Activated T-helper 2 cell treated with anti-CD3 and anti-CD28 coated beads, Interferon-gamma antibody, Interleukin-2, Interleukin-4, amounts not matched to agents 10 μg/mL and 5 μg/mL and 100 μg/mL, durations not matched to agents 14 hours and 24 hours and 36 hours (primary cell): Measurements from ENCODE around the gene ZNF318. TPM values are rescaled to one million over a fixed set of nuclear protein-coding genes. Genes with fewer than 3 reads are reported as not detected.

Source experiments
- DNase-seq: peaks from one replicate; pipeline ENCODE4 v3.0.0; 2021; ENCODE audit warnings: low spot score
- H3K27ac Mint-ChIP-seq: one replicate; pipeline ENCODE4 v1.8.0; 2021; ENCODE audit warnings: mixed read lengths
- H3K27me3 Mint-ChIP-seq: one replicate; pipeline ENCODE4 v1.8.0; 2021; ENCODE audit warnings: low read depth, mixed read lengths
- H3K36me3 Mint-ChIP-seq: one replicate; pipeline ENCODE4 v1.8.0; 2021; ENCODE audit warnings: low read depth, mixed read lengths
- H3K4me1 Mint-ChIP-seq: one replicate; pipeline ENCODE4 v1.8.0; 2021; ENCODE audit warnings: low read depth, mixed read lengths
- H3K4me3 Mint-ChIP-seq: one replicate; pipeline ENCODE4 v1.8.0; 2021; ENCODE audit warnings: low read depth, mild to moderate bottlenecking, moderate library complexity, mixed read lengths
- H3K9me3 Mint-ChIP-seq: one replicate; pipeline ENCODE4 v1.8.0; 2021; ENCODE audit warnings: mixed read lengths
- intact Hi-C: fragments of 100-400 bp; cut with micrococcal nuclease; formaldehyde crosslinking; loops from one replicate; pipeline ENCODE4 v1.15.1; 2023
- total RNA-seq: library from RNA; stranded (reverse); gene quantifications from 2 replicates; pipeline ENCODE4 v1.2.3, GENCODE V29; 2022

The ZNF318 gene
- total RNA-seq, 1 donor from 2014 or later, result 13.2 TPM

DNA sequence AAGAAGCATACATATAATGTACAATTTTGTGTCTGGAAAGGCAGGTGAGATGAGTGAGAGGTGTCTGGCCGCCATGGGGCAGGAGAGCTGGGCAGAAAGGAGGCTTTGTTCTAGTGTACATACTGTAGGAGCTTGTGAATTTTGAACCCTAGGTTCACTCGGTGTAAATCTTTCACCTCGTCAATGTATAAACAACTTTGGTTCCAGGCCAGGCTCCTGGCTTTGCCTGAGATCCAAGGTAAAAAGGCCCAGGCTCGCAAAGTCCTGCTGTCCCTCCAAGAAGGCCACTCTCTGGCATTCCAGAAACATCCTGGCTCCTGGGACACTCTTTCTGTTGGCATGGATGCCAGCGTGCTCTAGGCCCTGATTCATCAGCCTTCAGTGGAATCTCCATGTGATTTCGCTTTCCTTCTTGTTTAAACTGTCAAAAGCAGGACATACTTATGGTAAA, 78.5 kb downstream of the ZNF318 start:
- Mint-ChIP-seq H3K4me1 (no peaks in the 10 kb centered on the region), H3K36me3 (no peaks in the 10 kb centered on the region), H3K9me3 (no peaks in the 10 kb centered on the region), H3K27ac (no peak overlapping the region), H3K27me3 (peaks cover 21% of the 10 kb centered on the region), H3K4me3 (no peak overlapping the region)
- intact Hi-C loops, result no loop called here
- DNase-seq, result no peak

DNA sequence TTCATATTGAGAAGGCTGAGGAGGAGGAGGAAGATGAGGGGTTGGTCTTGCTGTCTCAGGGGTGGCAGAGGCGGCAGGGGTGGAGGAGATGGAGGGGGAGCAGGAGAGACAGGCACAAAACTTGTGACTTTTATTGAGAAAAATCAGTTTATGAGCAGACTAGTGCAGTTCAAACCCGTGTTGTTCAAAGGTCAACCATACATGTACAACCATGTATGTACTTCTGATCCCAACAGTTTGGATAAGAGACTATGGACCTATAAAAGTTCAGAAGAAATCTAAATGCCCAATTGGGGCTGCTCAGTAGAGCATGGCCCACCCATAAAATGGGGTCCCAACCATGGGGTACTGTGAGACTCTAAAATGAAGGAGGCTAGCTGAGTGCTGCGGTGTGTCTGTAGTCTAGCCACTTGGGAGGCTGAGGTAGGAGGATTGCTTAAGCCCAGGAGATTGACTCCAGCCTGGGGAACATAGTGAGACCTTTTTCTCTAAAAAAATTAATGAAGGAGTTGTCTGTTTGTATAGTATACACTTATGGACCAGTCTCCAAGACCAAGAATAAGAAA, 79.0 kb downstream of the ZNF318 start:
- no peaks in the 10 kb centered on the region for H3K4me1 Mint-ChIP-seq

DNA sequence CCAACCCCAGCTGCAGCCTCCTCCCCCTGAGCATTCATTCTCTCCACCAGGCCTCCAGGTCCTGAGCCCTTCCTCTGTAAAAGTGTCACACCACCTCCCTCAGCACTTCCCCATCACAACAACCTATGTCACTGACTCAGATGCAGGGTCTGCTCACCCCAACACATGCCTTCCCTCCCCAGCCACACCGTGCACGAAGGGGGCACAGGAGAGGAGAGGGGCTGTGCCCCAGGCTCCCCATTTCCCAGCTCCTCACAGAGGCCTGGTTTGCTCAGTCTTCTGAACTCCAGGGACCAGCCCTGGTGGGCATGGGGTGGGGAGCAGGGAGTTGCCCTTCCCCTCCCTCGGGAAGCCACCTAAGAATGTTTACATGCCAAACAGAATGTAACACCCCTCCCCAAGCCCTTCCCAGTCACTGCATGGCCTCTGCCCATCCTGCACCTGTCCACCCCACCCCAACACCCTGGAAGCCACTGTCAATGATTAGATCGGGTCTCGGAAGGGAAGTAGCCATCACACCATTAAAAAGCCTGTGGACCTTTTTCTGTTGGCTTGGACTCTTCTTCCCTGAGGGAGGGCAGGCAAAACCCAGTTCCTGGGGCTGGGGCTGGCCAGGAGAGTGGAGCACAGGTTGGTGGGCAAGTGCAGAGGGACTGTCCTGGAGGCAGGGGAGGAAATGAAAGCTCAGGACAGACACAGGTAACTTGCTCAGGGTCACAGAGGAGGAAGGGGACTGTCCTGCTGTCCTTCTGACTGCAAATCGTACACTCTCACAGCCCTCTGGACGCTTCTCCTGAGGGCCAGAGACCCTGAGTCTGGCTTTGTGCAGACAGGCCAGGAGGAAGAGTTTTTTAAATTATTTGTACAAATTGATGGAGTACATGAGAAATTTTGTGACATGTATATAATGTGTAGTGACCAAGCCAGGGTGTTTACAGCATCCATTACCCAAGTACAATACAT, 81.4 kb downstream of the ZNF318 start:
- Mint-ChIP-seq H3K27me3 (peaks cover 26% of the 10 kb centered on the region), H3K4me1 (no peaks in the 10 kb centered on the region), H3K4me3 (no peak overlapping the region), H3K36me3 (no peaks in the 10 kb centered on the region), H3K9me3 (no peaks in the 10 kb centered on the region), H3K27ac (no peak overlapping the region)
- intact Hi-C loops, result no loop called here
- DNase-seq, result no peak

More for the DNA sequence above, 79.0 kb downstream of the ZNF318 start:
- intact Hi-C loops, result no loop called here
- Mint-ChIP-seq H3K4me3 (no peak overlapping the region), H3K9me3 (no peaks in the 10 kb centered on the region), H3K27me3 (peaks cover 26% of the 10 kb centered on the region), H3K27ac (no peak overlapping the region), H3K36me3 (no peaks in the 10 kb centered on the region)
- DNase-seq, result no peak

DNA sequence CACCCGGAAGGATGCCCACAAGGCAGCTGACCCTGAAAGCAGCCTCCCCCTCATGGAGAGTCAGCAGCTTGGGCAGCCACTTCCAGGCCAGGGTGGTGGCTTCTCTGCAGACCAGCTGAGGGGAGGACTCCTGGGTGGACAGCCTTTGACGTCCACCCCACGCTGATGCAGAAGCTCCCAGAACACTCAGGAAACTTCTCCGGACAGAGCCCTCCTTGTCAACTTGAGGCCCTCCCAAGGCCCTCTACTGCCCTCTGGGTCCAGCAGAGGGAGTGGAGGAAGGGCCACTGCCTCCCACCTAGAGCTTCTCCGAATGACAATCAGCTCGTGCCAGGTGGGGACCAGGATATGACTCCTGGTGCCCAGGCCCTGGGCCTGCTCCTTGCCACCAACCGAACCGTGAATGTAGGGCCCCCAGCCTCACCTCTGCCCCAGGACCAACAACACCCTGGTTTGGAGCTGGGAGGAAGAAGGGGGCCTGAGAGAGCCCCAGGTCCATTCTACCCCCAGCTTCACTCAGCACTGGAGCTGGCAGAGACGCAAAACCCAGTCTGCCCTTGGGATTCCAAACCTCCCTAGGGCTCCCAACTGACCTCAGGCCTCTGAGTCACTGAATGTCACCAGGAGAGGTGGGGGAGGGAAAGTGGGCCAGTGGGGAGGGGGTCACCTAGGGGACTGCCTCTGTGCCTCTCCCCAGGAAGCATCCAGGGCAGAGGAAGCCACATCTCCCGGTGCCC, 82.3 kb downstream of the ZNF318 start:
- H3K4me1 Mint-ChIP-seq, result no peaks in the 10 kb centered on the region

DNA sequence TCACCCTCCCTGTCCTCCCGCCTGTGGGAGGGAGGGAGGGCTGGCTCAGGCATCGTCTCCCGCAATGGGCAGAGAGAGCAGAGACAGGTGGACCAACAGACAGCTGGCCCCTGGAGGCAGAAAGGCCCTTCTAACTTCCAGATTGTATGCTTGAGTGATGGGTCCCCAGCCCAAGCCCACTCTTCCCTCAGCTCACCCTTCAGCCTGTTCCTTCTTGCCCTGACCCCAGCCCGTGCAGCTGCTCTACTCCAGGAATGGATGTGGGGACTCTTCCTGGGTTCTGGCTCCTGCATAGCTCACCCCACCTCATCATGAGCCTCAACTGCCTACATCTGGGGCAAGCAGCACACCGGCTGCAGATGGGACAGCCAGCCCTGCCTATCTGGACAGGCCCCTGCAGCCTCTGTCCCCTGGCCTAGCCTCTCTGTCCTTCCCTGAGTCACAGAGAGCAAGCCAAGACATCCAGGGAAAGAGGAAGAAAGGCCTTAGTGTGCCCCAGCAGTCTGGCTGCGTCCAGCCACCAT, 82.9 kb downstream of the ZNF318 start:
- Mint-ChIP-seq H3K4me3 (no peak overlapping the region), H3K9me3 (no peaks in the 10 kb centered on the region)
- intact Hi-C loops, result no loop called here

More for the DNA sequence above, 82.3 kb downstream of the ZNF318 start:
- Mint-ChIP-seq H3K27me3 (peaks cover 26% of the 10 kb centered on the region), H3K36me3 (no peaks in the 10 kb centered on the region), H3K4me3 (no peak overlapping the region), H3K27ac (no peak overlapping the region), H3K9me3 (no peaks in the 10 kb centered on the region)
- intact Hi-C loops, result no loop called here
- DNase-seq, result no peak

More for the DNA sequence above, 82.9 kb downstream of the ZNF318 start:
- no peaks in the 10 kb centered on the region for H3K36me3 Mint-ChIP-seq
- no peaks in the 10 kb centered on the region for H3K4me1 Mint-ChIP-seq
- no peak overlapping the region for H3K27ac Mint-ChIP-seq
- H3K27me3 Mint-ChIP-seq, result peaks cover 26% of the 10 kb centered on the region
- DNase-seq, result no peak

Other genes starting within 250 kb of the ZNF318 start
- gene SRF, start 198.4 kb downstream of the ZNF318 start, total RNA-seq, result 50.9 and 52.0 TPM in 2 replicates
- 34.3 and 37.4 TPM in 2 replicates for gene CUL9, start 187.5 kb downstream of the ZNF318 start, total RNA-seq
- gene DNPH1, start 140.2 kb downstream of the ZNF318 start, total RNA-seq, result 70.5 and 76.7 TPM in 2 replicates
- gene TTBK1, start 126.2 kb downstream of the ZNF318 start, total RNA-seq, result 1.5 TPM in 2 replicates
- not detected in 2 replicates for gene SLC22A7, start 71.4 kb downstream of the ZNF318 start, total RNA-seq
- gene CRIP3, start 60.8 kb downstream of the ZNF318 start, total RNA-seq, result 0.34 and 0.75 TPM in 2 replicates
- gene ABCC10, start 57.9 kb upstream of the ZNF318 start, total RNA-seq, result 45.6 and 46.7 TPM in 2 replicates
- 2.1 and 2.5 TPM in 2 replicates for gene DLK2, start 85.9 kb upstream of the ZNF318 start, total RNA-seq
- gene TJAP1, start 107.9 kb upstream of the ZNF318 start, total RNA-seq, result 36.0 and 42.7 TPM in 2 replicates
- gene LRRC73, start 140.7 kb upstream of the ZNF318 start, total RNA-seq, result 0.11 and 0.21 TPM in 2 replicates
- gene YIPF3, start 147.3 kb upstream of the ZNF318 start, total RNA-seq, result 51.7 and 59.0 TPM in 2 replicates
- gene POLR1C, start 147.4 kb upstream of the ZNF318 start, total RNA-seq, result 60.8 and 63.8 TPM in 2 replicates
- 114 and 119 TPM in 2 replicates for gene XPO5, start 206.4 kb upstream of the ZNF318 start, total RNA-seq
- 35.7 and 44.5 TPM in 2 replicates for gene POLH, start 206.5 kb upstream of the ZNF318 start, total RNA-seq